IMR-90 (cell line): ENCODE results near the gene ANKRD61.
"Not testable (repeated sequence)": the region's sequence is repeated elsewhere in the genome, so short reads cannot be mapped to it uniquely, and the experiment has no call there.

Experiments
- BHLHE40 ChIP-seq: fragments of 150-350 bp; IDR thresholded peaks from 2 replicates; pipeline ENCODE4 v1.6.1; 2016; ENCODE audit warnings: mild to moderate bottlenecking, low read depth, low read length
- CEBPB ChIP-seq: IDR thresholded peaks from 2 replicates; pipeline ENCODE4 v1.6.1; 2012; ENCODE audit warnings: low read depth, low read length, improper control_type of control experiment
- CTCF ChIP-seq: conservative IDR thresholded peaks from 2 replicates; pipeline ENCODE4 v1.5.1; 2012; ENCODE audit warnings: mild to moderate bottlenecking, low read depth, low read length, improper control_type of control experiment
- ELK1 ChIP-seq: fragments of 150-350 bp; IDR thresholded peaks from 2 replicates; pipeline ENCODE4 v1.6.1; 2016; ENCODE audit warnings: low read depth, mild to moderate bottlenecking, low read length, moderate library complexity, borderline replicate concordance
- POLR2A ChIP-seq: IDR thresholded peaks from 2 replicates; pipeline ENCODE4 v1.6.1; 2012; ENCODE audit warnings: mild to moderate bottlenecking, low read depth, low read length
- RAD21 ChIP-seq: IDR thresholded peaks from 2 replicates; pipeline ENCODE4 v1.6.1; 2012; ENCODE audit warnings: low read length, improper control_type of control experiment
- RCOR1 ChIP-seq: IDR thresholded peaks from 2 replicates; pipeline ENCODE4 v1.6.1; 2012; ENCODE audit warnings: mild to moderate bottlenecking, low read length, improper control_type of control experiment; ENCODE audit not compliant: insufficient replicate concordance
- SMC3 ChIP-seq: fragments of 150-350 bp; IDR thresholded peaks from 2 replicates; pipeline ENCODE4 v1.6.1; 2016; ENCODE audit warnings: low read depth, mild to moderate bottlenecking, antibody characterized with exemption, low read length, moderate library complexity
- TF ChIP-seq, protein P1 (sequence below): fragments of 150-350 bp; IDR thresholded peaks from 2 replicates; pipeline ENCODE4 v1.6.1; 2017; ENCODE audit warnings: mild to moderate bottlenecking, antibody characterized with exemption, low read length, low read depth

DNA sequence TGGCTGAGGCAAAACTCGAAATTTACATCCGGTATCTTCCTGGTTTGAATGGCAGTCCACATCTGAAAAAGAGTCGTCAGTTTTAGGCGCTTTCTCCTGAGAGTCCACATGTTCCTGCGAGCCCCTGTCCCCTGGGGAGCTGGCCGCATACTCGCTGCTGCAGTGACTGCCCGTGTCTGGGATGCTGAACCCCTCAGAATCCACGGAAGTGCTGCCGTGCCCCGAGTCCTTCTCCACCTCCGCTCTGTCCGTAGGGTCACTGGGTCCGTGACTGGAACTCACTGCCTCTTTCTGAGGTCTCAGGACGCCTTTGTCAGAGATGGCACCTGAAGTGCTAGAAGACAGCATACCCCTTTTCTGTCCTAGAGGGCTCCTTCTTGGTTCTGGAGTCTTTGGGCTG is 44.1 kb upstream of the ANKRD61 start:
- not testable (repeated sequence) for TF ChIP-seq RCOR1, CTCF, CEBPB, POLR2A, ELK1, BHLHE40, SMC3, RAD21
- TF ChIP-seq, protein P1, sequence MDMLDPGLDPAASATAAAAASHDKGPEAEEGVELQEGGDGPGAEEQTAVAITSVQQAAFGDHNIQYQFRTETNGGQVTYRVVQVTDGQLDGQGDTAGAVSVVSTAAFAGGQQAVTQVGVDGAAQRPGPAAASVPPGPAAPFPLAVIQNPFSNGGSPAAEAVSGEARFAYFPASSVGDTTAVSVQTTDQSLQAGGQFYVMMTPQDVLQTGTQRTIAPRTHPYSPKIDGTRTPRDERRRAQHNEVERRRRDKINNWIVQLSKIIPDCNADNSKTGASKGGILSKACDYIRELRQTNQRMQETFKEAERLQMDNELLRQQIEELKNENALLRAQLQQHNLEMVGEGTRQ: not testable (repeated sequence)
